G401.6 (cell line): ENCODE measurements around the gene BICDL2.

Experiments
- FAIRE-seq: peaks from 2 replicates; lab custom pipeline; 2012; peaks lifted over from hg19 to GRCh38; lab: Jason Lieb, UNC

The BICDL2 gene

DNA sequence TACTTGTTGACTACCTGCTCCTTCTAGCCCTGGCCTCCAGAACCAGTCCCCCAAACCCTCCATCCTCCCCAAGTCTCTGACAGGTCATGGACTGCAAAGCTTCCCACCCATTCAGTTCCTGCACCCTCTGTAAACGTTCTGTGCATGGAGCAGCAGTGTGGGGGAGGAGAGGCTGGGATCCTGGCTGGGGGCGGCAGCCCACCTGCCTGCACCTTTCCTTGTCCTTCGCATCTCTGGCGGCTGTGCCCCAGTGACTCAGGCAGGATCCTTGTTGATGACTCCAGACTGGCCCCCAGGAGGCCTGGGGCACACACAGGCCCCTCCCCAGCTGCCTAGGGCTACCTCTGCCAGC is 54.9 kb downstream of the BICDL2 start:
- no peak for FAIRE-seq

DNA sequence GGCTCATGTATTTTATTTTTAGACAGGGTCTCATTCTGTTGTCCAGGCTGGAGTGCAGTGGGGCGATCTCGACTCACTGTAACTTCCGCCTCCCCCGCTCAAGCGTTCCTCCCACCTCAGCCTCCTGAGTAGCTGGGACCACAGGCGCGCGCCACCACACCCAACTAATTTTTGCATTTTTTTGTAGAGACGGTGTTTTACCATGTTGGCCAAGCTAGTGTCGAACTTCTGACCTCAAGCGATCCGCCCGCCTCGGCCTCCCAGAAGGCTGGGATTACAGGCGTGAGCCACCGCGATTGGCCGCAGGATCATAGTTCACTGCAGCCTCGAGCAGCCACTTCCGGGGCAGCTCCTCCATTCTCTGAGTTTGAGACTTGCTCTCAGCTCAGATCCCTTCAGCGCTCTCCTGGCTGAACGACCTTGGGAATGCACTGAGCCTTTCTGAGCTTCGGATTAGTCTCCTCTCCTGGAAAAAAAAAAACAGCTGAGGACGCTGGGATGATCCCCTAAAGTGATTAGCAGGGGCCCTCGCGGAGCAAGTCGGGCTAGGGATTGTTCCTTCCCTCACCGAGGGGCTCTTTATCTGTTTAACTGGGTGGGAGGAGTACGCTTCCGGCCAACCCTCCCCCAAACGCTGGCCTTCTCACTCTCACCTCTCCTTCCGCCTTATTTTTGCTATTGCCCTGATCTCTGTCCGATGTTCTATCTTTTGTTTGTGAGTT is 55.4 kb downstream of the BICDL2 start:
- no peak for FAIRE-seq

DNA sequence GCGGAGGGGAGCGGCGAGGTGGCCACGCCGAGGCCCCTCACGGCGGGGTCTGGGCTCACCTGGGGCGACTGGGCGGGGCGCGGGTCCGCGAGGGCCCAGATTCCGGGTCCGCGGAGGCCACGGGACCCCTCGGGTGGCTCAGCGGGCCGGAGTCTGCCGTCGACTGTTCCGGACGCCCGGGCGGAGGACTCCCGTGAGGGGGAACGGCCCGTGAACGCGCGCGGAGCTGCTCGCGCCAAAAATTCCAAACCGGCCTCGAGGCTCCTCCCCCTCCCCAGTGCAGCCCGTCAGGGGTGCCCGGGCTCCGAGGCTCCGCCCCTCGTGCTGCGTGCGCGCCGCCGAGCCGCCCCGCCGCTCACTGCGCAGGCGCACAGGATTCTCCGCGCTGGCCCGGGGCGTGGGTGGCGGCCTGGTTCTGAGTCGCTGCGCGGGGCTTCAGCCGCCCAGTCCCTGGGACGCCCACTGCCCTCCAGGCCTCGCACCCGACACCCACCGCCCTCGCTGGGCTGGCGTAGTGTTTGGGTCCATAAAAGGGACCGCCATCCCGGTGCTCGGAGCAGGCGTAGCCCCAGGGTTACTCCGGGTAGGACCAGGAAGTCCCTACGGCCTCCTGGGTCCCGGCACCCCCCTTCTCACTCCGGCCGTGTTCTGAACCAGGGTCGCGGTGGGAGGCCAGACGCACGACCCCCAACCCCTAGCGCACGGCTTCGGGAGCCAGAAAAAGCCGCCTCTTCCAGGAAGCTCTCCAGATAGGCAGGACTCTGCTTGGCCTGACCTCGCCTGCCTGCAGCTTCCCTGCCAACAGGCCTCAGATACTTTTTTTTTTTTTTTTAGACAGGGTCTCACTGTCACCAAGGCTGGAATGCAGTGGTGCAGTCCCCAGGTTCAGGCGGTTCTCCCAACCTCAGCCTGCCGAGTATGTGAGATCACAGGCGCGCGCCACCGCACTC is 56.2 kb downstream of the BICDL2 start, which contains the start of gene PKMYT1:
Gene PKMYT1 (minus strand): TSS at position 220 of the 950 bp plus-strand sequence. CDS start 789 bp downstream, outside the sequence.
- no peak for FAIRE-seq

DNA sequence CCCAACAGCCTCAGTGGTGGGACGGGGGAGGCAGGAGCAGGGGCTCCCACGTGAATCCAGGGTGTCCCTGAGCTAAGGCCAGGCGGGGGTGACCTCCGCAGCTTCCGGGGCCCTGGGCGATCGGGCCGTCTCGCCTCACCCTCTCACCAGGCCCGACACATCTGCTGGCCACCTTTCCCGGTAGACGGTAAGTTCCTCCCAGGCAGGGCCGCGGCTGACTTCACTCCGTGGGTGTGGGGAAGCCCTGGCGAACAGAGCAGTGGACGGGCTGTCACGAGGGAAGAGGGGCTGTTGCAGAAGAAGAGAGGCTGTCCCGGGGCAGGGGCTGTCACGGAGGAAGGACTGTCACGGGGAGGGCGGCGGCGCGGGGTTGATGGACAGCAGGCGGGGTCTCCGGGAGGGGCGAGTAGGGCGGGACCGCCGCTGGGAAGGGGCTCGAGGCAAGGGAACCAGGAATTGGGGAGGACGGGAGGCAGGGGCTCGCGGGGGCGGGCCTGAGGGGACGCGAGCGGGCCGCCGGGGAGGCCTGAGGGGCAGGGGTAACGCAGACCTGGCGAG is 57.0 kb downstream of the BICDL2 start:
- no peak for FAIRE-seq
